Neutrophil (primary cell): Measurements from ENCODE around the gene FLRT3.

Source experiments
- H3K27ac ChIP-seq: fragments of 200-600 bp; sonication (generic); 2 replicates; pipeline ENCODE4 v1.5.1; 2016; ENCODE audit warnings: mild to moderate bottlenecking, moderate library complexity
- H3K27me3 ChIP-seq: fragments of 200-600 bp; sonication (generic); 2 replicates; pipeline ENCODE4 v1.6.0; 2016; ENCODE audit warnings: mild to moderate bottlenecking
- H3K36me3 ChIP-seq: fragments of 200-600 bp; sonication (generic); 2 replicates; pipeline ENCODE4 v1.5.1; 2017
- H3K4me1 ChIP-seq, 2 experiments: fragments of 200-600 bp in 1 of 2; sonication (generic) in 1 of 2; 1 replicate in 1 of 2; 2 replicates in 1 of 2; pipeline versions ENCODE4 v1.5.1 to v1.6.1; 2013 to 2016; ENCODE audit warnings: low read depth in 1 of 2, low read length in 1 of 2, mild to moderate bottlenecking in 1 of 2, moderate library complexity in 1 of 2; ENCODE audit not compliant: control insufficient read depth in 1 of 2, insufficient read depth in 1 of 2
- H3K4me3 ChIP-seq, 2 experiments: fragments of 200-600 bp in 1 of 2; sonication (generic) in 1 of 2; 1 replicate in 1 of 2; 2 replicates in 1 of 2; pipeline ENCODE4 v1.5.1; 2013 to 2016; ENCODE audit warnings: low read depth in 1 of 2, low read length in 1 of 2, mild to moderate bottlenecking in 1 of 2, moderate library complexity in 1 of 2
- H3K9me3 ChIP-seq: fragments of 200-600 bp; sonication (generic); 2 replicates; pipeline ENCODE4 v1.5.1; 2016
- TF ChIP-seq, protein P1 (sequence below): fragments of 200-600 bp; sonication (generic); IDR thresholded peaks from 2 replicates; pipeline ENCODE4 v1.5.1; 2016; ENCODE audit warnings: antibody characterized with exemption

The FLRT3 gene

DNA sequence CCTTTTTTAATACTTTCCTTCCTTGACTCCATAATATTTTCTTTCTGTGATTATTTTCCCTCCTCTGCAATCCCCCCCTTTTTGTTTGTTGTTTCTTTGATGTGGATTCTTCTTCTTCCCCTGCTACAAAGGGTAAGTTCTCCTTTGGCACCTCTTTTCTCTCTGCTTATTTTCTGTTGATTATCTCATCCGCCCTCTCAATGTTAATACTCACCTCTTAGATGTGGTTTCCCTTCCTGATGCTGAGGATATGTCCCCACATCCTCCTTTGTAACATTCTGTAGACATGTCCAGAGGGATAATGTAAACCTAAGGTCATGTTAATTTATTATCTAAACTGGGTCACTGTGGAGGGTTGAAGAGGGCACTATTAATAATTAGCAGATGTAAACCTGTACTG, 17.7 kb downstream of the FLRT3 start:
- TF ChIP-seq, protein P1, sequence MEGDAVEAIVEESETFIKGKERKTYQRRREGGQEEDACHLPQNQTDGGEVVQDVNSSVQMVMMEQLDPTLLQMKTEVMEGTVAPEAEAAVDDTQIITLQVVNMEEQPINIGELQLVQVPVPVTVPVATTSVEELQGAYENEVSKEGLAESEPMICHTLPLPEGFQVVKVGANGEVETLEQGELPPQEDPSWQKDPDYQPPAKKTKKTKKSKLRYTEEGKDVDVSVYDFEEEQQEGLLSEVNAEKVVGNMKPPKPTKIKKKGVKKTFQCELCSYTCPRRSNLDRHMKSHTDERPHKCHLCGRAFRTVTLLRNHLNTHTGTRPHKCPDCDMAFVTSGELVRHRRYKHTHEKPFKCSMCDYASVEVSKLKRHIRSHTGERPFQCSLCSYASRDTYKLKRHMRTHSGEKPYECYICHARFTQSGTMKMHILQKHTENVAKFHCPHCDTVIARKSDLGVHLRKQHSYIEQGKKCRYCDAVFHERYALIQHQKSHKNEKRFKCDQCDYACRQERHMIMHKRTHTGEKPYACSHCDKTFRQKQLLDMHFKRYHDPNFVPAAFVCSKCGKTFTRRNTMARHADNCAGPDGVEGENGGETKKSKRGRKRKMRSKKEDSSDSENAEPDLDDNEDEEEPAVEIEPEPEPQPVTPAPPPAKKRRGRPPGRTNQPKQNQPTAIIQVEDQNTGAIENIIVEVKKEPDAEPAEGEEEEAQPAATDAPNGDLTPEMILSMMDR: no peak
- no peaks in the 10 kb centered on the region for H3K4me1 ChIP-seq

GRCh38 chr20:14313341-14314020, 23.9 kb downstream of the FLRT3 start:
- Histone ChIP-seq H3K9me3 (no peaks in the 10 kb centered on the region), H3K4me1 (no peaks in the 10 kb centered on the region)

More for the DNA sequence above, 17.7 kb downstream of the FLRT3 start:
- no peaks in the 10 kb centered on the region for H3K27me3 ChIP-seq
- H3K27ac ChIP-seq: no peak overlapping the region
- no peaks in the 10 kb centered on the region for H3K36me3 ChIP-seq
- no peak overlapping the region for H3K4me3 ChIP-seq
- H3K9me3 ChIP-seq: no peaks in the 10 kb centered on the region

DNA sequence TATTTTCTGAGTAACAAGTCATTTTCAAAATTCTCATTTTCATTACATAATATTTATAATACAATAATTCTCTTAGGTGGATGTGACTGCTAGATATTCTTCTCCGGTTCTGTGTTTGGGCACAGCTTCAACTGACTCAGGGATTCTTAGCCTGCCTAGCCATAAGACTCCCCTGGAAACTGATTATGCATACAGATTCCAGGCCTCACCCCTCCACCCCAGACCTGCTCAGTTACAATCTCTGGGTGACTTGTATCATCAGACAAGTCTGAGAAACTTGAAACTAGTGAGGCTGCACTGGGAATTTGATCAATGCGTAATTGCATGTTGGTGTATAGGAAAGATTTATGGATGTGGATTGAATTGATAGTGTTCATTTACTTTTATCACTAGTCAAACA, 25.4 kb downstream of the FLRT3 start:
- Histone ChIP-seq H3K4me1 (no peaks in the 10 kb centered on the region), H3K27me3 (no peaks in the 10 kb centered on the region), H3K9me3 (no peaks in the 10 kb centered on the region), H3K27ac (no peak overlapping the region), H3K36me3 (no peaks in the 10 kb centered on the region), H3K4me3 (no peak overlapping the region)
- TF ChIP-seq, protein P1: no peak

More at GRCh38 chr20:14313341-14314020, 23.9 kb downstream of the FLRT3 start:
- H3K27ac ChIP-seq: no peak overlapping the region
- TF ChIP-seq, protein P1: no peak
- no peaks in the 10 kb centered on the region for H3K27me3 ChIP-seq
- no peaks in the 10 kb centered on the region for H3K36me3 ChIP-seq
- H3K4me3 ChIP-seq: no peak overlapping the region

DNA sequence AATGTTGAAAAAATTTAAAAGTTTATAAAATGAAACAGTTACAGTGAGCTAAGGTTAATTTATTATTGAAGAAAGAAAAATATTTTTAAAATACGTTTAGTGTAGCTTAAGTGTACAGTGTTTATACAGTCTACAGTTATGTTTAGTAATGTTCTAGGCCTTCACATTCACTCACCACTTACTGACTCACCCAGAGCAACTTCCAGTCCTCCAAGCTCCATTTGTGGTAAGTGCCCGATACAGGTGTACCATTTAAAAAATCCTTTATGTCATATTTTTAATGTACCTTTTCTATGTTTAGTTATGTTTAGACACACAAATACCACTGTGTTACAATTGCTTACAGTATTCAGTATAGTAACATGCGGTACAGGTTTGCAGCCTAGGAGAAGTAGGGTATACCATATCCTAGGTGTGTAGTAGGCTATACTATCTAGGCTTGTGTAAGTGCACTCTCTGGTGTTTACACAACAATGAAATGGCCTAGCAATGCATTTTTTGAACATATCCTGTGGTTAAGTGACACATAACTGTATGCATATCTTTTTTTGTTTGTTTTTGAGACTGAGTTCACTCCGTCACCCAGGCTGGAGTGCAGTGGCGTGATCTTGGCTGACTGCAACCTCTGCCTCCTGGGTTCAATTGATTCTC, 26.3 kb downstream of the FLRT3 start:
- no peaks in the 10 kb centered on the region for H3K27me3 ChIP-seq
- no peaks in the 10 kb centered on the region for H3K9me3 ChIP-seq
- H3K4me3 ChIP-seq: no peak overlapping the region
- H3K4me1 ChIP-seq: no peaks in the 10 kb centered on the region
- H3K27ac ChIP-seq: no peak overlapping the region
- no peaks in the 10 kb centered on the region for H3K36me3 ChIP-seq
- TF ChIP-seq, protein P1: no peak

DNA sequence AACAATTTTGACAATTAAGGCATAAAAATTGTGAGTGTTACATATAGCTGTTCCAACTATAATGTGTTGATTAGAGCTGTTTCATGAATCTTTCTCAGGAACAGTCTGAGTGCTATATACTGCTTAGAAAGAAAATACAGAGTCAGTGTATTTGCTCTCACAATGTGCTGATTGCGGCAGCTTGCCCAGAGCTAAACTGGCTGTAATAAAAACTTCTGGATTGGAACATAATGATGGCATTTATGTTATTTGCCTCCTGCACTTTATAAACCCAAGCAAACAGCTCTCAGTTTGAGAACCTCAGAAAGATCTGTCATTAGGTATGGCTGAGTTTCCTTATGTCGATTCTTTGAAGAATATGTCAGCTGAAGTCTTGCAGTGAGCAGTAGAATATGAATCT, 29.5 kb downstream of the FLRT3 start:
- TF ChIP-seq, protein P1: no peak
- H3K27me3 ChIP-seq: no peaks in the 10 kb centered on the region
- no peak overlapping the region for H3K4me3 ChIP-seq
- H3K9me3 ChIP-seq: no peaks in the 10 kb centered on the region
- H3K4me1 ChIP-seq: no peaks in the 10 kb centered on the region
- H3K36me3 ChIP-seq: no peaks in the 10 kb centered on the region
- no peak overlapping the region for H3K27ac ChIP-seq
